GM12865 (cell line): ENCODE results near the gene HOXA5.

Experiments
- DNase-seq: peaks from one replicate; pipeline ENCODE4 v3.0.0; 2010; ENCODE audit warnings: low read depth
- H3K4me3 ChIP-seq: 2 replicates; pipeline ENCODE4 v1.5.1; 2011; ENCODE audit warnings: mild to moderate bottlenecking, low read depth, low read length, control low read depth
- TF ChIP-seq, protein P1 (sequence below): IDR thresholded peaks from 2 replicates; pipeline ENCODE4 v1.5.1; 2011; ENCODE audit warnings: low read length, control low read depth, low read depth, inconsistent platforms; ENCODE audit not compliant: insufficient read depth; ENCODE audit errors: missing control alignments

The HOXA5 gene

DNA sequence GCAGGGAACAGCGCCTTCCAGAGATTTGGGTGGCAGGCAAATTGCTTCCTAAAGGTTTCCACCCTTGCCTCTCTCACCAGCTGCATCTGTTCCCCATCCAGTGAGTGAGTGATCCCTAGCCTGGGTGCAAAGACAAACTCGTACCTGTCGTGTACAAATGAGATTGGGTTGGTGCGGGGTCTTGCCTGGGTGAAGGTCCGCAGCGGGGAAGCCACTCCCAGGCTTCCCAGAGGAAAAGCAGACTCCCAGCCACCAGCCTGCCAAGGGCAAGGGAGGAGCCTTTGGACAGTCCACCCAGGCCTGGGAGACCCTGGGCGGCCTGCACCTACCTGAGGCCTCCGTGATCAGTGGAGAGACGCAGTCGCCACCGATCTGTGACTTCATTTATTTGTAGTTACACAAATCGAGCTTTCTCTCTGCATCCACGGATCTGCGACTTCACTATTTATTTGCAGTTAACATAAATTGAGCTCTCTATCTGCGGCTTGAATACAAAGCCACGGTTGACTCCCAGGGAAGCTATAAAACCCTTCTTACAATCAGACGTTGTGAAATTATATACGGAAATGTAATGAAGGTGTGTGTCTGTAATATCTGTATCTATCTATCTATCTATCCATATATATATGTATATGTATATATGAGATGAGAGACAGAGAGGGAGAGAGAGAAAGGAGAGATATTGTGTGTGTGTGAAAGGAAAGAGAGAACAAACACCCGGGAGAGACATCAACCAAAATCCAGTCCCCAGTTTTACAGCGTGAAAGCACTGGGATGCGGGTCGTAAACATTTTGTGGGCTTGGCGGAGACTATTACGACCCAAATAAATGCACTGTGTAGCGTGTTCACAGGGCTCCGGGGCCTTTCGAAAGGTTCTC is 16.0 kb upstream of the HOXA5 start:
- H3K4me3 ChIP-seq = no peak overlapping the region
- DNase-seq = no peak
- TF ChIP-seq, protein P1, sequence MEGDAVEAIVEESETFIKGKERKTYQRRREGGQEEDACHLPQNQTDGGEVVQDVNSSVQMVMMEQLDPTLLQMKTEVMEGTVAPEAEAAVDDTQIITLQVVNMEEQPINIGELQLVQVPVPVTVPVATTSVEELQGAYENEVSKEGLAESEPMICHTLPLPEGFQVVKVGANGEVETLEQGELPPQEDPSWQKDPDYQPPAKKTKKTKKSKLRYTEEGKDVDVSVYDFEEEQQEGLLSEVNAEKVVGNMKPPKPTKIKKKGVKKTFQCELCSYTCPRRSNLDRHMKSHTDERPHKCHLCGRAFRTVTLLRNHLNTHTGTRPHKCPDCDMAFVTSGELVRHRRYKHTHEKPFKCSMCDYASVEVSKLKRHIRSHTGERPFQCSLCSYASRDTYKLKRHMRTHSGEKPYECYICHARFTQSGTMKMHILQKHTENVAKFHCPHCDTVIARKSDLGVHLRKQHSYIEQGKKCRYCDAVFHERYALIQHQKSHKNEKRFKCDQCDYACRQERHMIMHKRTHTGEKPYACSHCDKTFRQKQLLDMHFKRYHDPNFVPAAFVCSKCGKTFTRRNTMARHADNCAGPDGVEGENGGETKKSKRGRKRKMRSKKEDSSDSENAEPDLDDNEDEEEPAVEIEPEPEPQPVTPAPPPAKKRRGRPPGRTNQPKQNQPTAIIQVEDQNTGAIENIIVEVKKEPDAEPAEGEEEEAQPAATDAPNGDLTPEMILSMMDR = no peak

DNA sequence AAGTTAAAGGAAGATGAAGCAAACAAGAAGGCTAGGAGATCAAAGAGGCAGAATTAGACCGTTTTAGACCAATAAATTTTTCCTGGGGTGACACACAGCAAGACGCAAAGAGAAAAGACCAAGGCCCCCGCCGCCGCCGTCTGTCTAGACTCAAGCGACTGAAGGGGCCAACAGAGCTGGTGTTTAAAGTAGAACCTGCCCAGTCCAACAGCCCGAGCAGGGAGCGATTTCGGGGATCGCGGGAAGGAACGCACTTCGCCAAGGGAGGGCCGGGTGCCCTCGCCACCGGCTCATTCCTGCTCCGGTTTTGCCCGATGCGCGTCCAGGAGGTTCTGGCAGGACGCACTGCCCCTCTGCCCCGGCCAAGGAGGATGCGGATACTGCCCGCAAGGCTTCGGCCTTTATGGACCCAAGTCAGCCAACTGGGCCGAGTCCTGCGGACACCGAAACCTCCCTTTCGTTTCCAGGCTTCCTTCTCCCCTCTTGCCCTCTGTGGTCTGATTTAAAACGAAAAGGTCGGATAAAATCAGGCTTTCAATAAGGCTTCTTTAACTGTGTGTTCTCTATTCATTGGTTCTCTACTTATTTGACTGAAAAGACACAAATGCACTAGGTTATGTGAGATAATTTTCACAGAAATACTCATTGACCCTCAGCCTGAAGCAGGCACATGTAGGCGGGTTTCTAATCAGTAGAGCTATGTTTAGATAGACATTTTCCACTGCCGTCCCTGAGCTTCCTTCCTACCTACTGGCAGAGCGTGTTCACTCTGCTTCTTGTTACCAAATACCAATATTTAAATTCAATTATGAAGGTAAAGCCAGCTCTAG is 15.2 kb upstream of the HOXA5 start:
- DNase-seq = no peak

DNA sequence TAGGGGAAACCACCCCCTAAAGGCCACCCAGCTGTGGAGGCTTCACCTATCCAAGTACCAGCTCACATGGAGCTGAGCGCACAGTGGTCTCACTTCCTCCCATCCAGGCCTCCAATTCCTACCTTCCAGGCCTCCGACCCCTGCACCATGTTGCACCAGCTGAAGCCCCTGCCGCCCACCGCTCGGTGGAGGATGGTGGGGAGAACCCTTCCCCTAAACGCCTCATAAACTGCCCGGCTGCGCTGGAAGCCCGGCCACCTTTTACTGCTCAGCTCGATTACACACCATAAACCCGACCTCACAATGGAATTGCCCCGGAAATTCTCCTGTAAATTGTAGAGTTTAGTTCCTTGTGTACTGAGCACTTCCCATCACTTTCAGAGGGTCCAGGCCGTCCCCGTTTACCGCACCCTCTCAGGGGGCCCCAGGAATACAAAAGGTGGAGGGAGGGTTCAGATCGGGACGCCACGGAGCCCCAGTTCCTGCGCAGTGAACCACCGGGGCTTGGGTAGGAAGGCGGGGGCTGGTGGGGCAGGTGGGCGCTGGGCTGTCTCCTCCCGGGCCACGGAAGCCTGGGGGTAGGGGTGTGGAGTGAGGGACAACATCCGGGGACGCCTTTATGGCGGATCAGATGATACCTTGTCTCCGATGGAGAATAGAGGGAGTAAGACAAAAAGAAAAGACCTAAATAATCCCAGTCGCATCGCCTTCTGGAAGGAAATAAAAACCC is 14.4 kb upstream of the HOXA5 start:
- no peak for DNase-seq
- TF ChIP-seq, protein P1 = no peak
- H3K4me3 ChIP-seq = no peak overlapping the region

More for the DNA sequence above, 15.2 kb upstream of the HOXA5 start:
- H3K4me3 ChIP-seq = no peak overlapping the region
- TF ChIP-seq, protein P1 = no peak

DNA sequence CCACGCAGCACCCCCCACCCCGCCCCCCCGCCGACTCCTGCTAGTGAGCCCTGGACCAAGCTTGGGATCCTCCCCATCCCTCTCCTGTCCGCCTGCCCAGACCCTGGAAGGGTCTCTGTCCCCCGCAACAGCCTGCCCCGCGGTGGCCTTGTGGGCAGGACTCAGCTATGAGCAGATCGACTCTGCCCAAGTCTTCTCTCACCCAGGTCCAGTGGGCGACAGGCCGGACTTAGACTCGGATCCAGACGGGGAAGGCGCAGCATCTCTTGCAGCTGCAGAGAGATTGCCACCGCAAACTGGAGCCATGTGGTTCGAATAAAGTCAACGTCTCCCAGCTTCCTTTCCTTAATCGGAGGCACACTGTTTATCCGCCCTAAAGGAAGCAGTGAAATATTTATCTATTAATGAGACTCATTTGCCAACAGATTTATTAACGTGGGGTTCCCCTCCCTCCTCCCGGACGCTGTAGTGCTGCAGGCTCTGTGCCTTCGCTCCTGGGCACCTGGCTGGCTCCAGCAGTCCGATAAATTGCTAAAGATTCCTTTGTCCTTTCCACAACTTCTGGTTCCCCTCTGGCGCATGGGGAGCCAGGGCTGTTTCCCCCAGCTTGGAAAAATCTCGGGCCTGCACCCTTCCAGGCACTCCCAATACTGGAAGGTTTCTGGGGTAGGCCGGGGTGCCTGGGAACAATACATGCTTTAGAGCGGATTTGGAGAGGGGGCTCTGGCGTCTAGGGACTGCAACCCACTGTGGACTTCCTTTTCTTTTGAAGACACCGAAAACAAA is 13.6 kb upstream of the HOXA5 start:
- TF ChIP-seq, protein P1 = no peak
- H3K4me3 ChIP-seq = no peak overlapping the region
- no peak for DNase-seq

DNA sequence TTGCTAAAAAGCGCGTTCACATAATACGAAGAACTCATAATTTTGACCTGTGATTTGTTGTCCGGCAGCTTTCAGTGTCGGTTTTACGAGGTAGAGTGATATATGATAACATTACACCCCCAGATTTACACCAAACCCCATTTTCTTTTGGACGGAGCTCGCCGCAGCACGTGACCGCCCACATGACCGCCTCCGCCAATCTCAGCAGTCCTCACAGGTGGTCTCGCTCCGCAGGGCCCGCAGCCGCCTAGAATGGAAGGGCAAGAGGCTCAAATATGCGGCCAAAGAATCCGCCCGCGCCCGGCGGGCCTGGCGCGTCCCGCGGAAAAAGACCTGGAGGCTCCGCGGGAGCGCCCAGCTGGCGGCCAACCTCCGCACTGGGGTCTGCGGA is 13.0 kb upstream of the HOXA5 start, which contains the start of gene HOXA7:
HOXA7 (minus strand) TSS at position 168 of the 391 bp plus-strand sequence; CDS start at position 38, 130 bp downstream.
- TF ChIP-seq, protein P1 = no peak
- no peak within 1 kb of the TSS for H3K4me3 ChIP-seq
- no peak for DNase-seq
